SK-N-SH treated with all-trans-retinoic acid at 6 μM for 48 hours (cell line): Measurements from ENCODE around the gene ZBTB43.

Source experiments
- ATAC-seq: fragments of 200-7000 bp; cut with Tn5 transposase; 3 replicates; pipeline ENCODE4 v1.9.1; 2020; ENCODE audit warnings: mild to moderate bottlenecking, moderate library complexity
- ARNTL ChIP-seq: fragments of 450-650 bp; formaldehyde crosslinking; IDR thresholded peaks from 2 replicates; pipeline ENCODE4 v1.5.0; 2020; ENCODE audit warnings: low read depth, mild to moderate bottlenecking, moderate library complexity, borderline replicate concordance
- BACH2 ChIP-seq: fragments of 250-450 bp; sonication (Bioruptor Pico); IDR thresholded peaks from 2 replicates; pipeline ENCODE4 v1.9.0; 2021; ENCODE audit warnings: mild to moderate bottlenecking, borderline replicate concordance
- CSDC2 ChIP-seq: fragments of 250-450 bp; sonication (Bioruptor Pico); IDR thresholded peaks from 2 replicates; pipeline ENCODE4 v1.5.0; 2020; ENCODE audit warnings: mild to moderate bottlenecking, moderate library complexity
- ESRRG ChIP-seq: fragments of 250-450 bp; sonication (Bioruptor Pico); IDR thresholded peaks from 2 replicates; pipeline ENCODE4 v1.6.1; 2021; ENCODE audit warnings: mild to moderate bottlenecking
- GLIS3 ChIP-seq: fragments of 250-450 bp; sonication (Bioruptor Pico); IDR thresholded peaks from 2 replicates; pipeline ENCODE4 v1.5.0; 2020; ENCODE audit warnings: mild to moderate bottlenecking, moderate library complexity
- OSR1 ChIP-seq: fragments of 250-450 bp; sonication (Bioruptor Pico); IDR thresholded peaks from 2 replicates; pipeline ENCODE4 v1.8.0; 2022; ENCODE audit warnings: moderate library complexity, mild to moderate bottlenecking, inconsistent platforms
- PATZ1 ChIP-seq: fragments of 250-450 bp; sonication (Bioruptor Pico); IDR thresholded peaks from 2 replicates; pipeline ENCODE4 v1.8.0; 2020; ENCODE audit warnings: mild to moderate bottlenecking, moderate library complexity, borderline replicate concordance
- POU6F1 ChIP-seq: fragments of 250-450 bp; sonication (Bioruptor Pico); IDR thresholded peaks from 2 replicates; pipeline ENCODE4 v1.8.0; 2021; ENCODE audit warnings: low read depth, mild to moderate bottlenecking, moderate library complexity, borderline replicate concordance
- PPARA ChIP-seq: fragments of 250-450 bp; sonication (Bioruptor Pico); IDR thresholded peaks from 2 replicates; pipeline ENCODE4 v1.5.0; 2020; ENCODE audit warnings: mild to moderate bottlenecking, borderline replicate concordance
- RARB ChIP-seq: fragments of 250-450 bp; sonication (Bioruptor Pico); IDR thresholded peaks from 2 replicates; pipeline ENCODE4 v1.8.0; 2021; ENCODE audit warnings: mild to moderate bottlenecking, moderate library complexity
- SNAI2 ChIP-seq: fragments of 250-450 bp; sonication (Bioruptor Pico); IDR thresholded peaks from 2 replicates; pipeline ENCODE4 v1.5.0; 2020; ENCODE audit warnings: mild to moderate bottlenecking, moderate library complexity
- TCF4 ChIP-seq: fragments of 250-450 bp; sonication (Bioruptor Pico); IDR thresholded peaks from 2 replicates; pipeline ENCODE4 v1.8.0; 2021; ENCODE audit warnings: mild to moderate bottlenecking, moderate library complexity, borderline replicate concordance
- TOX ChIP-seq: fragments of 250-450 bp; sonication (Bioruptor Pico); IDR thresholded peaks from 2 replicates; pipeline ENCODE4 v1.8.0; 2021; ENCODE audit warnings: mild to moderate bottlenecking, moderate library complexity, borderline replicate concordance
- TSHZ2 ChIP-seq: fragments of 250-450 bp; sonication (Bioruptor Pico); IDR thresholded peaks from 2 replicates; pipeline ENCODE4 v1.5.0; 2020; ENCODE audit warnings: mild to moderate bottlenecking, moderate library complexity
- ZC3H10 ChIP-seq: fragments of 250-450 bp; sonication (Bioruptor Pico); IDR thresholded peaks from 2 replicates; pipeline ENCODE4 v1.5.1; 2021; ENCODE audit warnings: mild to moderate bottlenecking, moderate library complexity
- ZFP3 ChIP-seq: fragments of 250-450 bp; sonication (Bioruptor Pico); IDR thresholded peaks from 2 replicates; pipeline ENCODE4 v1.5.0; 2020; ENCODE audit warnings: mild to moderate bottlenecking, moderate library complexity
- ZFP30 ChIP-seq: fragments of 450-650 bp; formaldehyde crosslinking; IDR thresholded peaks from 2 replicates; pipeline ENCODE4 v1.5.0; 2022; ENCODE audit warnings: mild to moderate bottlenecking, moderate library complexity
- ZNF565 ChIP-seq: fragments of 450-650 bp; formaldehyde crosslinking; conservative IDR thresholded peaks from 2 replicates; pipeline ENCODE4 v1.5.0; 2020; ENCODE audit warnings: low read depth, mild to moderate bottlenecking, moderate library complexity
- ZNF70 ChIP-seq: fragments of 450-650 bp; formaldehyde crosslinking; IDR thresholded peaks from 2 replicates; pipeline ENCODE4 v1.5.0; 2020; ENCODE audit warnings: mild to moderate bottlenecking, moderate library complexity
- ZNF8 ChIP-seq: fragments of 450-650 bp; formaldehyde crosslinking; IDR thresholded peaks from 2 replicates; pipeline ENCODE4 v1.5.0; 2020; ENCODE audit warnings: mild to moderate bottlenecking, moderate library complexity
- TF ChIP-seq, protein P1 (sequence below): fragments of 250-450 bp; sonication (Bioruptor Pico); IDR thresholded peaks from 2 replicates; pipeline ENCODE4 v1.5.1; 2020; ENCODE audit warnings: low read depth, mild to moderate bottlenecking, moderate library complexity
- TF ChIP-seq, protein P2 (sequence below): fragments of 250-450 bp; sonication (Bioruptor Pico); IDR thresholded peaks from 2 replicates; pipeline ENCODE4 v1.5.1; 2021; ENCODE audit warnings: mild to moderate bottlenecking, moderate library complexity

Gene ZBTB43

GRCh38 chr9:126869368-126869767 is 64.5 kb downstream of the ZBTB43 start:
- no peak for TF ChIP-seq BACH2
- ATAC-seq = no peak

- no peak for ATAC-seq
- TF ChIP-seq, protein P1, sequence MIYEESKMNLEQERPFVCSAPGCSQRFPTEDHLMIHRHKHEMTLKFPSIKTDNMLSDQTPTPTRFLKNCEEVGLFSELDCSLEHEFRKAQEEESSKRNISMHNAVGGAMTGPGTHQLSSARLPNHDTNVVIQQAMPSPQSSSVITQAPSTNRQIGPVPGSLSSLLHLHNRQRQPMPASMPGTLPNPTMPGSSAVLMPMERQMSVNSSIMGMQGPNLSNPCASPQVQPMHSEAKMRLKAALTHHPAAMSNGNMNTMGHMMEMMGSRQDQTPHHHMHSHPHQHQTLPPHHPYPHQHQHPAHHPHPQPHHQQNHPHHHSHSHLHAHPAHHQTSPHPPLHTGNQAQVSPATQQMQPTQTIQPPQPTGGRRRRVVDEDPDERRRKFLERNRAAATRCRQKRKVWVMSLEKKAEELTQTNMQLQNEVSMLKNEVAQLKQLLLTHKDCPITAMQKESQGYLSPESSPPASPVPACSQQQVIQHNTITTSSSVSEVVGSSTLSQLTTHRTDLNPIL (CRISPR knock-in tag) = no peak
- TF ChIP-seq ZC3H10 (CRISPR knock-in tag) = no peak
- TF ChIP-seq TOX (CRISPR knock-in tag) = no peak
- no peak for TF ChIP-seq ZFP30 (CRISPR knock-in tag)
- no peak for TF ChIP-seq ZNF8 (CRISPR knock-in tag)
- TF ChIP-seq BACH2 = no peak
- no peak for TF ChIP-seq OSR1 (CRISPR knock-in tag)
- TF ChIP-seq ESRRG (CRISPR knock-in tag) = no peak
Measured at GRCh38 chr9:126872516-126872915, 67.7 kb downstream of the ZBTB43 start.

DNA sequence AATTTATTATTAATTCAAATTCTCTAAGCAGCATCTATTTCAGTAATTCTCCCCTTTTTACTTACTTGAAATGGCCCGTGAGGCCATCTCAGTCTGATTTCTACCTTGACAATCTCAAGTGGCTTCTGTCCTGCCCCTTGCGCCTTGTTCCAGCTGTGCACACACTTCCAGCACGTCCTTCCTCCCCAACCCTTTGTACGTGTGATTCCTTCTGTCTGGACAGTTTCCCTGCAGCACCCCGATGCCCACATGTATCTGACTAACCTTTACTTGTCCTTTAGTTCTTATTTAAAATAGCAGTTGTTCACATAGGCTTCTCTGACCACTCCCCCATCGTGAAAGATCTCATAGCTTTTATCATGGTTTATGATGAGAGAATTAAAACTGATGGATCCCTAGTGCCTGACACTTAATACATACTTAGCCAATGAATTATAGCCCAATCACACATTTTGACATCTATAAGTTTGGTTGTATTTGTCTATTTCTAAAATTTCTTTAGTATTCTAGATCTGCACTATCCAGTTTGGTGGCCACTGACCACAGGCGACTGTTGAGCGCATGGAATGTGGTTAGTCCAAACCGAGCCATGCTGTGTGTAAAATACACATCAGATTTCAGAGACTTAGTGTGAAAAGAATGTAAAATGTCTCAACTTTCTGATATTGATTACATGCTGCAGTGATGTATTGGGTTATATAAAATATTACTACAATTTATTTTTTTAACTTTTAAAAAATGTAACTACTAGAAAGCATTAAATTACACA is 69.9 kb downstream of the ZBTB43 start:
- TF ChIP-seq ZNF70 (CRISPR knock-in tag) = no peak
- TF ChIP-seq CSDC2 (CRISPR knock-in tag) = no peak
- TF ChIP-seq POU6F1 = no peak
- no peak for TF ChIP-seq BACH2
- no peak for TF ChIP-seq RARB (CRISPR knock-in tag)
- TF ChIP-seq SNAI2 (CRISPR knock-in tag) = no peak
- no peak for TF ChIP-seq OSR1 (CRISPR knock-in tag)
- TF ChIP-seq GLIS3 (CRISPR knock-in tag) = no peak
- no peak for TF ChIP-seq TOX (CRISPR knock-in tag)
- no peak for TF ChIP-seq ZNF565 (CRISPR knock-in tag)
- no peak for TF ChIP-seq TCF4 (CRISPR knock-in tag)
- TF ChIP-seq, all 23 proteins: peak for 0
- no peak for ATAC-seq

GRCh38 chr9:126875756-126876510 is 71.1 kb downstream of the ZBTB43 start:
- no peak for ATAC-seq
- TF ChIP-seq, protein P1 (CRISPR knock-in tag) = no peak
- TF ChIP-seq ZNF8 (CRISPR knock-in tag) (no peak), PPARA (CRISPR knock-in tag) (no peak), SNAI2 (CRISPR knock-in tag) (no peak), ZFP3 (CRISPR knock-in tag) (no peak), ARNTL (CRISPR knock-in tag) (no peak), BACH2 (no peak), CSDC2 (CRISPR knock-in tag) (no peak), OSR1 (CRISPR knock-in tag) (no peak), ZFP30 (CRISPR knock-in tag) (no peak), ZNF565 (CRISPR knock-in tag) (no peak), PATZ1 (CRISPR knock-in tag) (no peak), TSHZ2 (CRISPR knock-in tag) (no peak), ESRRG (CRISPR knock-in tag) (no peak), TCF4 (CRISPR knock-in tag) (no peak), GLIS3 (CRISPR knock-in tag) (no peak), ZNF70 (CRISPR knock-in tag) (no peak)
- TF ChIP-seq, protein P2, sequence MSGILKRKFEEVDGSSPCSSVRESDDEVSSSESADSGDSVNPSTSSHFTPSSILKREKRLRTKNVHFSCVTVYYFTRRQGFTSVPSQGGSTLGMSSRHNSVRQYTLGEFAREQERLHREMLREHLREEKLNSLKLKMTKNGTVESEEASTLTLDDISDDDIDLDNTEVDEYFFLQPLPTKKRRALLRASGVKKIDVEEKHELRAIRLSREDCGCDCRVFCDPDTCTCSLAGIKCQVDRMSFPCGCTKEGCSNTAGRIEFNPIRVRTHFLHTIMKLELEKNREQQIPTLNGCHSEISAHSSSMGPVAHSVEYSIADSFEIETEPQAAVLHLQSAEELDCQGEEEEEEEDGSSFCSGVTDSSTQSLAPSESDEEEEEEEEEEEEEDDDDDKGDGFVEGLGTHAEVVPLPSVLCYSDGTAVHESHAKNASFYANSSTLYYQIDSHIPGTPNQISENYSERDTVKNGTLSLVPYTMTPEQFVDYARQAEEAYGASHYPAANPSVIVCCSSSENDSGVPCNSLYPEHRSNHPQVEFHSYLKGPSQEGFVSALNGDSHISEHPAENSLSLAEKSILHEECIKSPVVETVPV (CRISPR knock-in tag) = no peak
